Measurements from ENCODE around the gene SLC35F4.
"Not testable (repeated sequence)": the region's sequence is repeated elsewhere in the genome, so short reads cannot be mapped to it uniquely, and the experiment has no call there.

Gene SLC35F4

DNA sequence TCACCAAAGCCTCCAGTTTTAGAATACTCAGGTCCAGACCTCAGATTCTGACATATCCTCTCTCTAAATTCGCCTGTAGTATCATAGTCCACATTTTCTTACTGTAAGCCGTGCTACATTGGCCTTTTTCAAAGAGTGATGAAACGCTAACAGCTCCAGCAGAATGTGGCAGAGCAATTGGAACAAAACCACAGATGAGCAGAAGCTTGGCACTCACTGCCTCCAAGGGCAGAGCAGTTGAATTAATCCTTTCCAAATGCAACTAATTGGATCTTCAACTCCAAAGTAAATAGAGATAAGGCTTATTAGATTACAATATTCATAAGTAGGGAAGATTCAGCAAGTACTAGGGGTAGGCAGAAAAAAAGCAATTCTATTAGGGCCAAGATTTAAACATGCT is 128.3 kb downstream of the SLC35F4 start:
- no peak overlapping the region for H3K4me3 Mint-ChIP-seq
- no peaks in the 10 kb centered on the region for H3K4me1 Mint-ChIP-seq (ENCODE audit: low read depth)
- no peaks in the 10 kb centered on the region for H3K9me3 Mint-ChIP-seq
- H3K36me3 Mint-ChIP-seq (ENCODE audit: low read depth): no peaks in the 10 kb centered on the region
- no peaks in the 10 kb centered on the region for H3K27me3 Mint-ChIP-seq (ENCODE audit: low read depth)
- H3K27ac Mint-ChIP-seq: no peak overlapping the region

DNA sequence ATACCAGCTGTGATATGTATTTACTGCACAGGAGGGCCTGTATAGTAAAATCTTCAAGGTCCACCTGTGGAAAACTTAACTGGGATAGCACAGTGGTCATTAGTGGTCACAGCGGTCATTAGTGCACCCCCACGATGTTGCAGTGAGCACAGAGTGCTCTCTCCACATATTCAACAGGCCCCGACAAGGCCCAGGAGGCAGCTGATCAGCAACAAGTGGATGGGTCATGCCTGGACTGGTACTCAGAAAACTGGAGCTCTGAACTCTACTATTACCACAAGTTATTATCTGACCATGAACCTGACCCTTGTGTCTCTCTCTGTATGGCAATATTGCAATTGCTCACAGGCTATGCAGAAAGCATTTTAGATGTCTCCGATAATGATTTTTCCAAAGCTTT is 129.5 kb downstream of the SLC35F4 start:
- Mint-ChIP-seq H3K4me1 (ENCODE audit: low read depth) (no peaks in the 10 kb centered on the region), H3K4me3 (no peak overlapping the region), H3K36me3 (ENCODE audit: low read depth) (no peaks in the 10 kb centered on the region), H3K27me3 (ENCODE audit: low read depth) (no peaks in the 10 kb centered on the region), H3K27ac (no peak overlapping the region), H3K9me3 (no peaks in the 10 kb centered on the region)

DNA sequence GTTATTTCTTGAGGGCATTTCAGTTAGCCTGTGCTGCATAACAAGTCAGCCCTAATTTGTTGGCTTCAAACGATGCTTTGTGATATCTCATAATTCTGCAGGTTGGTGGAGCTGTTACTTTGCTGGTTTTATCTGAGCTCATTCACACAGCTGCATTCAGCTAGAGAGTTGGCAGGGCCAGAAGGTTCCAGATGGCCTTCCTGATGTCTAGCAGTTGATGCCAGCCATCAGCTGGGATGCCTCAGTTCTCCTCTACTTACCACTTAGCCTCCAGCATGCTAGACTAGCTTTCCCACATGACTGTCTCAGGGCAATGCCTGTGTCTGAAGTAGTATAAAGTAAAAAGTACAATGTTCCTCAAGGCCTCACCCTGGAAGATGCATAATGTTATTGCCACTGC is 130.6 kb downstream of the SLC35F4 start:
- Mint-ChIP-seq H3K36me3 (ENCODE audit: low read depth) (no peaks in the 10 kb centered on the region), H3K9me3 (no peaks in the 10 kb centered on the region), H3K27me3 (ENCODE audit: low read depth) (no peaks in the 10 kb centered on the region), H3K4me3 (no peak overlapping the region), H3K27ac (no peak overlapping the region), H3K4me1 (ENCODE audit: low read depth) (no peaks in the 10 kb centered on the region)

DNA sequence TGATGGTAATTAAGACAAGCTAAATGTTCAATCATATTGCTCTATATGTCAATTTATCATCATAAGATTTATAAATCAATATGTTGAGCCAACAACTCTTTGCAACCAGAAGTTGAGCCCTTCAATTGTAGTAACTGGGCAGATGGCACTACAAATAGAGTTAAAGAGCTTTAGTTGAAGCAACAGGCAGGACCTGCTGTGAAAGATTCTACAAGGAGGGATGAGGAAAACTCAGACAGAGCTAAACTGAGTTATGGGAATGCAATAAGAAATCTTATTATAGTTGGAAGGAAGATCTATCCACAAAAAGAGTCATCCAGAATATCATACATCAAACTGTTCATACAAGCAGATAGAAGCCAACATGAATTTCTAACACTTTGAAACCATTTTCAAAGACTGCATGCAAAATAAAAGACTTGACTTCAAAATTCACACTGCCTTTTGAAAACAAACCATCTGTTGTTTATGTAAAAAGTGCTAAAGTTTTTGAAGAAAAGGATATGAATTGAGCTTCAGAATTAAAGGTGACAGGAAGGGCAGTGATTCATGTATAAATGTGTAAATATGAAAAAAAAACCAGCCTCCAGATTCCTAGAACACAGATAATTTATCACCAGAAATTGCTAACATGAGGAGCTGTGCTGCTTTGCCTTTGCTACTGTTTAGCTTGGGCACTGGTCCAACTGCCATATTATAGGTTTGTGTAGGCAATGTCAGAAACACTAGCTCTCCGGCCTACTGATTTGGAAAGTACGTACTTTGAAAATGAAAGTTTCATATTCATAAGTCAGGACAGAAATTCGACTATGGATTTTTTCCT is 133.2 kb downstream of the SLC35F4 start:
- Mint-ChIP-seq H3K27me3 (ENCODE audit: low read depth) (no peaks in the 10 kb centered on the region), H3K36me3 (ENCODE audit: low read depth) (no peaks in the 10 kb centered on the region), H3K4me3 (no peak overlapping the region), H3K4me1 (ENCODE audit: low read depth) (no peaks in the 10 kb centered on the region), H3K9me3 (peaks cover 2% of the 10 kb centered on the region), H3K27ac (no peak overlapping the region)

DNA sequence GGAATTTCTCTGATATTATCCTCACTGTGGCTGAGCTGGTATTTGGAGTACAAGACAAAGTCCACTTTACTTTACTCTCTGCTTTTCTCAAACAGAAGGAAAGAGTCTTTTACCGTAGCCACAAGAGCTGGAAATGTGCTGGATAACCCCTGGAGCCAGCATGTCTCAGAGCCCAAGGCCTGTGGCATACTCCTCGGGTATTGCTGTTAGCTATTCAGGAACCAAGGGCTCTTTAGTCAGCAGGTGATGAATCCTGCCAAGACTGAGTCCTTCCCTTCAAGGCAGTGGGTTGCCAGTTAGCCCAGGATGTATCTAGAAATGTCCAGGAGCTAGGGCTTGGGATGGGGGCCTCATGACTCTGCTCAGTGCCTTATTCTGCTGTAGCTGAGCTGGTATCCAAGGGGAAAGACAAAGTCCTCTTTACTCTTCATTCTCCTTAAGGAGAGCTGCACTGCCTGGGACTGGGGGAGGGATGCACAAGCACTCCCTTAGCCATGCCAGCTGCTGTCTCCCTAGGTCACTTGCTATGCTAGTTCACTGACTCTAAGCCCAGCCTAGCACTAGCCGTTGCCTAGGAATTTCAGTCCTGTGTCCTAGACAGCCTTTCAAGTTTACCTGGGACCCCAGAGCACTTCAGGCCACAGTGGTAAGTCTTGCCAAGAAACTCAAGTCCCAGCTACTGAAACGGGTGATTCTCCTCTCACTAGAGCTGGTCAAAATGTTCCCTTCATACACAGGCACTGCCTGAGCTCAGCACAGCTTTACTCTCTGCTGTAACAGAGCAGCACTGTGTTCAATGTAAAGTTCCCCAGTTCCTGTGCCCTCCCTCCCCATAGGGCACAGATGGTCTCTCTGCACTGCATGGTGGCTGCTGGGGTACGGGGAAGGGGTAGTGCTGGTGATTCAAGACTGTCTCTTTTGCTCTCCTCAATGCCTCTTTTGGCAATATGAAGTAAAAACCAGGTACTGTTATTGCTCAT is 136.4 kb downstream of the SLC35F4 start:
- peaks cover 2% of the 10 kb centered on the region for H3K9me3 Mint-ChIP-seq
- no peaks in the 10 kb centered on the region for H3K4me1 Mint-ChIP-seq (ENCODE audit: low read depth)
- no peak overlapping the region for H3K27ac Mint-ChIP-seq
- no peak overlapping the region for H3K4me3 Mint-ChIP-seq
- no peaks in the 10 kb centered on the region for H3K27me3 Mint-ChIP-seq (ENCODE audit: low read depth)
- H3K36me3 Mint-ChIP-seq (ENCODE audit: low read depth): no peaks in the 10 kb centered on the region

DNA sequence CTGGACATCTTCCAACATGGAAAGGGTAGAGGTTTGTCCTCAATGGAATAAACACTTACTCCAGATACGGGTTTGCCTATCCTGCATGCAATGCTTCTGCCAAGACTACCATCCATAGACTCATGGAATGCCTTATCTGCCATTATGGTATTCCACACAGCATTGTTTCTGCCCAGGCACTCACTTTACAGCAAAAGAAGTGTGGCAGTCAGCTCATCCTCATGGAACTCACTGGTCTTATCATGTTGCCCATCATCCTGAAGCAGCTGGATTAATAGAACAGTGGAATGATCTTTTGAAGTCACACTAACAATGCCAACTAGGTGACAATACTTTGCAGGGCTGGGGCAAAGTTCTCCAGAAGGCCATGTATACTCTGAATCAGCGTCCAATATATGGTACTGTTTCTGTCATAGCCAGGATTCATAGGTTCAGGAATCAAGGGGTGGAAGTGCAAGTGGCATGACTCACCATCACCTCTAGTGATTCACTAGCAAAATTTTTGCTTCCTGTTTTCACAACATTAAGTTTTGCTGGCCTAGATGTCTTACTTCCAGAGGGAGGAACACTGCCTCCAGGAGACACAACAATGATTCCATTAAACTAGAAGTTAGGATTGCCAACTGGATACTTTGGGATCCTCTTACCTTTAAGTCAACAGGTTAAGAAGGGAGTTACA is 140.4 kb downstream of the SLC35F4 start:
- Mint-ChIP-seq H3K27me3 (ENCODE audit: low read depth) (no peaks in the 10 kb centered on the region), H3K36me3 (ENCODE audit: low read depth) (no peaks in the 10 kb centered on the region), H3K9me3 (peaks cover 6% of the 10 kb centered on the region), H3K4me3 (no peak overlapping the region), H3K27ac (no peak overlapping the region), H3K4me1 (ENCODE audit: low read depth) (no peaks in the 10 kb centered on the region)

DNA sequence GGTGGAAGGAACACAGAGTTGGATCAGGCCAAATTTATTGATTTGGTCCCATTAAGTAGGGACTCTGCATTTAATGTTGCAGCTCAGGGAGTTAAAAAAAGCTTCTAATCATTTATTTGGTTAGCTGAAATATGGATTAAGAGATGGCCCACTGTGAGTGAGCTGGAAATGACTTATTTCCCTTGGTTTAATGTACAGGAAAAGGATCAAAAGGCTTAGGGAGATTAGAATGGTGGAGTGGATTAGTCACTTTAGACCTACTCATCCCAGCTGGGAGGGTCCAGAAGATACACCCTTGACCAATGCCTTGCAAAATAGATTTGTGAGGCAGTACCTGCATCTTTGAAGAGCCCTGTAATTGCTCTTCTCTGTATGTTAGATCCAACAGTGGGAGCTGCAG is 143.8 kb downstream of the SLC35F4 start:
- not testable (repeated sequence) for H3K4me3 Mint-ChIP-seq; H3K27ac Mint-ChIP-seq; H3K27me3 Mint-ChIP-seq (ENCODE audit: low read depth); H3K9me3 Mint-ChIP-seq; H3K4me1 Mint-ChIP-seq (ENCODE audit: low read depth); H3K36me3 Mint-ChIP-seq (ENCODE audit: low read depth)

DNA sequence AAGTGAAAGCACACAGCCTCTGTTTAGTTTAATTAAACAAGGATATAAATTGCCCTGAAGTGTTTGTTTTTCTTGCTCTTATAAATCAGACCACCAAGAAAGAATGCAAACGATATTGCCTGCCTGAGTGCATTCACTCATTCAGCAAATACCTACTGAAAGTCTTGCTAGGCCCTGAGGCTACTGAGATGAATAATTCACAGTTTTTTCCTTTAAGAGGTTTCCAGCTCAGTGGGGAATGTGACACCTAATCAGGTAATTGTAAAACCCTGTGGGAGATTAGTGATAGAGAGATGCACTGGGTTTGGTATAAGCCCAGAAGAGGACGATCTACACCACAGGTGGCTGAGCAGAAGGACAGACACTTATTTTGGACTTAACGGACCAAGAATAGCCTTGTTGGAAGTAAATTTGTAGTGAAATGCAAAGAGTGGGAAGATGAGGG is 151.4 kb downstream of the SLC35F4 start:
- no peaks in the 10 kb centered on the region for H3K36me3 Mint-ChIP-seq (ENCODE audit: low read depth)

DNA sequence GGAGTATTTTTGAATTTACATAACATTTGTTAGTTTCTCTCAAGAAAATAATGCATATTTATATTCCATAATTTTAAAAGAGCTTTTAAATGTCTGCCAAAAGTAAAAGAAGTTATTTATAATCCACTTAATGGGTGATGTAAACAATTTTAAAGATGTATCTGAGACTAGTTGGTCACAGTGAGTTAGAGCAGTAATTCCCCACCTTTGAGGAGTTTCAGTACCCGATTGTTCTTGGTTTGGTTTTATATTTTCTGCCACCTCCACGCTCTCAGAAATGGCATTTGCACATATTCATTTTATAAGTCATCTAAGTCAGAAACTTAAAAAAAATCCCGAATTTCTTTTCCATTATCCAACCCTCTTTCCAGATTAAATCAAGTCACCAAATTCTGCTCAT is 153.2 kb downstream of the SLC35F4 start:
- Mint-ChIP-seq H3K27me3 (ENCODE audit: low read depth) (no peaks in the 10 kb centered on the region), H3K27ac (no peak overlapping the region), H3K4me3 (no peak overlapping the region), H3K4me1 (ENCODE audit: low read depth) (no peaks in the 10 kb centered on the region), H3K36me3 (ENCODE audit: low read depth) (no peaks in the 10 kb centered on the region), H3K9me3 (peaks cover 9% of the 10 kb centered on the region)

More for the DNA sequence above, 151.4 kb downstream of the SLC35F4 start:
- Mint-ChIP-seq H3K4me1 (ENCODE audit: low read depth) (no peaks in the 10 kb centered on the region), H3K9me3 (no peaks in the 10 kb centered on the region), H3K27ac (no peak overlapping the region), H3K4me3 (no peak overlapping the region), H3K27me3 (ENCODE audit: low read depth) (no peaks in the 10 kb centered on the region)

DNA sequence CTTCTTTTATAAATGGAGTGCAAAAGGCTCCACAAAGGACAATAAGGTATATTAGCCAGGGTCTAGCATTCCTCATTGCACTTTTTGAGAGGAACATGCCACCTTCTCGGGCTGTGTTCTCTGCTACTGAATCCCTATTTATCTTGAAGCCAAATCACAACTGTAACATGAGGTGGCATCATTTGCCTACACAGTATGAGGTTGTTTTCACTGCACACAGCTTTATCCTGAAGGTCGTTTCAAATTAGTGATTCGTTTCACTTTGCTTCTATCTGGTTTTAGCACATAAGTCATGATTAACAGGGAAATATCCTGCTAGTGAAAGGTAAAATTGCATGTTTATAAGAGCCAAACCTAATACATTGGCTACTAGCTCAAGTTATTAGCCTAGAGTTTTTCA is 153.8 kb downstream of the SLC35F4 start:
- H3K4me1 Mint-ChIP-seq (ENCODE audit: low read depth): no peaks in the 10 kb centered on the region
- H3K36me3 Mint-ChIP-seq (ENCODE audit: low read depth): no peaks in the 10 kb centered on the region
- H3K9me3 Mint-ChIP-seq: peaks cover 9% of the 10 kb centered on the region
- no peaks in the 10 kb centered on the region for H3K27me3 Mint-ChIP-seq (ENCODE audit: low read depth)
- H3K4me3 Mint-ChIP-seq: no peak overlapping the region
- no peak overlapping the region for H3K27ac Mint-ChIP-seq

DNA sequence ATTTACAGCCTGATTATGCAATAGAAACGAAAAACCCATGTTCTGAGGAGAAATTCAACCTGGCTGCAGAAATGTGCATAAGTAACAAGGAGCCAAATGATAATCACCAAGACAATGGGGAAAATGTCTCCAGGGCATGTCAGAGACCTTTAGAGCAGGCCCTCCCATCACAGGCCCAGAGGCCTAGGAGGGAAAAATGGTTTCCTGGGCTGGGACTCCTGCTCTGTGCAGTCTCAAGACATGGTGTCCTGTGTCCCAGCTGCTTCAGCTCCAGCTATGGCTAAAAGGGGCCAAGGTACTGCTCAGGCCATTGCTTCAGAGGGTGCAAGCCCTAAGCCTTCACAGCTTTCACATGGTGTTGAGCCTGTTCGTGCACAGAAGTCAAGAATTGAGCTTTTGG is 156.0 kb downstream of the SLC35F4 start:
- no peak overlapping the region for H3K4me3 Mint-ChIP-seq
- H3K4me1 Mint-ChIP-seq (ENCODE audit: low read depth): no peaks in the 10 kb centered on the region
- no peaks in the 10 kb centered on the region for H3K36me3 Mint-ChIP-seq (ENCODE audit: low read depth)
- H3K9me3 Mint-ChIP-seq: peaks cover 20% of the 10 kb centered on the region
- no peak overlapping the region for H3K27ac Mint-ChIP-seq
- no peaks in the 10 kb centered on the region for H3K27me3 Mint-ChIP-seq (ENCODE audit: low read depth)

DNA sequence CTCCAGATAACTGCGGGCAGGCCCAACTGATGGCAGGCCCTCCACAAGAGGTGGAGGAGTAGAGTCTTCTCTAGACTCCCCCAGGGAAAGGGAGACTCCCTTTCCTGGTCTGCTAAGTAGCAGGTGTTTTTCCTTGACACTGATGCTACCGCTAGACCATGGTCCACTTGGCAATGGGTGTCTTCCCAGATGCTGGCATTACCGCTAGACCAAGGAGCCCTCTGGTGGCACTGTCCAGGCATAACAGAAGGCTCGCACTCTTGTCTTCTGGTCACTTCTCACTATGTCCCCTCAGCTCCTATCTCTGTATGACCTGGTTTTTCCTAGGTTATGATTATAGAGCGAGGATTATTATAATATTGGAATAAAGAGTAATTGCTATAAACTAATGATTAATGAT is 156.8 kb downstream of the SLC35F4 start:
- not testable (repeated sequence) for H3K4me3 Mint-ChIP-seq; H3K27ac Mint-ChIP-seq; H3K27me3 Mint-ChIP-seq (ENCODE audit: low read depth); H3K4me1 Mint-ChIP-seq (ENCODE audit: low read depth); H3K36me3 Mint-ChIP-seq (ENCODE audit: low read depth)
- peaks cover 20% of the 10 kb centered on the region for H3K9me3 Mint-ChIP-seq

DNA sequence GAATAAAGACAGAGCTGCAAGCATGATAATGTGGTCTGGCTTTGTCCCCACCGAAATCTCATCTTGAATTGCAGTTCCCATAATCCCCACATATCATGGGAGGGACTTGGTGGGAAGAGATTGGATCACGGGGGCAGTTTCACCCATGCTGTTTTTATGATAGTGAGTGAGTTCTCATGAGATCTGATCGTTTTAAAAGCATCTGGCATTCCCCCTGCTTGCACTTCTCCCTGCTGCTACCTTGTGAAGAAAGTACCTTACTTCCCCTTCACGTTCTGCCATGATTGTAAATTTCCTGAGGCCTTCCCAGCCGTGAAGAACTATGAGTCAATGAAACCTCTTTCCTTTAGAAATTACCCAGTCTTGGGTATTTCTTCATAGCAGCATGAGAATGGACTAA is 158.7 kb downstream of the SLC35F4 start:
- H3K27me3 Mint-ChIP-seq (ENCODE audit: low read depth): no peaks in the 10 kb centered on the region
- H3K36me3 Mint-ChIP-seq (ENCODE audit: low read depth): no peaks in the 10 kb centered on the region
- no peaks in the 10 kb centered on the region for H3K4me1 Mint-ChIP-seq (ENCODE audit: low read depth)
- no peak overlapping the region for H3K27ac Mint-ChIP-seq
- H3K4me3 Mint-ChIP-seq: no peak overlapping the region
- peaks cover 20% of the 10 kb centered on the region for H3K9me3 Mint-ChIP-seq

DNA sequence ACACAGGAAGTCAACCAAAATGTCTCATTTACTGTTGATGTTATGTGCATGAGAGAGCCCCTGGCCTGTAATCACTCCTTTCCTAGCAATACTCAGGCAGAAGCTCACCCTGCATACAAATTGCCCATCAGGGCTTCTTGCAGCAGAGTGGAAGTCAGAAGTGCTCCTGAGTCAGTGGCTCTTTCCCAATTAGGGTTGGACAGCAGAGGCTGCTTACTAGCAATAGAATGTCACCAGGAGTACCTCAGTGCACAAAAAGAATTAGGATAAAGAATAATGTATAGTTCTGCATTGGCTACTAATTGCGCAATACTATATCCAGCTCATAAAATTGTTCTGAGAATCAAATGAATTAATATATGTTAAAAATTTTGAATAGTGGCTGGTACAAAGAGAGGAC is 161.1 kb downstream of the SLC35F4 start:
- Mint-ChIP-seq H3K9me3 (peaks cover 20% of the 10 kb centered on the region), H3K4me1 (ENCODE audit: low read depth) (no peaks in the 10 kb centered on the region), H3K27ac (no peak overlapping the region), H3K36me3 (ENCODE audit: low read depth) (no peaks in the 10 kb centered on the region), H3K27me3 (ENCODE audit: low read depth) (no peaks in the 10 kb centered on the region), H3K4me3 (no peak overlapping the region)
